Neural cell (in vitro differentiated cells): ENCODE measurements around the gene SLC45A1. TPM values are rescaled to one million over a fixed set of nuclear protein-coding genes. Genes with fewer than 3 reads are reported as not detected.

Experiments
- H2AFZ ChIP-seq: fragments of 200-600, 300-800 bp; sonication (generic), shearing (Covaris generic); 2 replicates; pipeline ENCODE4 v1.6.0; 2014; ENCODE audit warnings: low read depth, mild to moderate bottlenecking, antibody characterized with exemption, low read length, moderate library complexity
- H3F3A ChIP-seq: fragments of 200-600 bp; shearing (Covaris generic); 2 replicates; pipeline ENCODE4 v1.6.1; 2016; ENCODE audit warnings: mild to moderate bottlenecking, moderate library complexity, mixed read lengths, antibody characterized with exemption, low read length; ENCODE audit not compliant: insufficient read depth, poor library complexity, severe bottlenecking
- H3K27ac ChIP-seq: fragments of 200-600, 300-800 bp; sonication (generic), shearing (Covaris generic); 2 replicates; pipeline ENCODE4 v1.5.1; 2014; ENCODE audit warnings: mild to moderate bottlenecking, low read length, moderate library complexity
- H3K27me3 ChIP-seq: fragments of 300-800, 200-600 bp; sonication (generic), shearing (Covaris generic); 2 replicates; pipeline ENCODE4 v1.6.0; 2014; ENCODE audit warnings: mild to moderate bottlenecking, low read depth, low read length, moderate library complexity; ENCODE audit not compliant: insufficient read depth
- H3K36me3 ChIP-seq: fragments of 300-800, 200-600 bp; sonication (generic), shearing (Covaris generic); 2 replicates; pipeline ENCODE4 v1.5.1; 2014; ENCODE audit warnings: mild to moderate bottlenecking, antibody characterized with exemption, low read length, moderate library complexity; ENCODE audit not compliant: insufficient read depth
- H3K4me2 ChIP-seq: fragments of 300-800, 200-600 bp; sonication (generic), shearing (Covaris generic); 2 replicates; pipeline ENCODE4 v1.6.0; 2014; ENCODE audit warnings: mild to moderate bottlenecking, low read length
- H3K4me3 ChIP-seq: fragments of 300-800, 200-600 bp; sonication (generic), shearing (Covaris generic); 2 replicates; pipeline ENCODE4 v1.5.1; 2014; ENCODE audit warnings: mild to moderate bottlenecking, low read length, moderate library complexity
- H3K79me2 ChIP-seq: fragments of 200-600 bp; shearing (Covaris generic); replicated peaks from 2 replicates; pipeline ENCODE4 v1.6.0; 2014; ENCODE audit warnings: mild to moderate bottlenecking, low read length, moderate library complexity; ENCODE audit not compliant: insufficient read depth
- H3K9ac ChIP-seq: fragments of 300-800, 200-600 bp; sonication (generic), shearing (Covaris generic); 2 replicates; pipeline ENCODE4 v1.6.1; 2016; ENCODE audit warnings: mild to moderate bottlenecking, low read length, mixed read lengths
- H3K9me2 ChIP-seq: fragments of 200-600 bp; shearing (Covaris generic); 2 replicates; pipeline ENCODE4 v1.6.1; 2016; ENCODE audit warnings: mild to moderate bottlenecking, low read length, mixed read lengths; ENCODE audit not compliant: insufficient read depth
- H3K9me3 ChIP-seq: fragments of 200-600, 300-800 bp; sonication (generic), shearing (Covaris generic); 2 replicates; pipeline ENCODE4 v1.6.1; 2016; ENCODE audit warnings: mild to moderate bottlenecking, mixed run types, low read length, moderate library complexity, mixed read lengths
- H4K20me1 ChIP-seq: fragments of 200-600 bp; shearing (Covaris generic); 2 replicates; pipeline ENCODE4 v1.6.1; 2016; ENCODE audit warnings: mild to moderate bottlenecking, mixed run types; ENCODE audit not compliant: insufficient read depth
- CTCF ChIP-seq: fragments of 450-650 bp; IDR thresholded peaks from 2 replicates; pipeline ENCODE4 v1.5.1; 2014; ENCODE audit warnings: antibody characterized with exemption, mild to moderate bottlenecking, moderate library complexity; ENCODE audit not compliant: poor library complexity, severe bottlenecking
- EP300 ChIP-seq: fragments of 450-650 bp; conservative IDR thresholded peaks from 2 replicates; pipeline ENCODE4 v1.6.1; 2014; ENCODE audit warnings: antibody characterized with exemption, mild to moderate bottlenecking, moderate library complexity; ENCODE audit not compliant: poor library complexity, severe bottlenecking
- EZH2 ChIP-seq: fragments of 200-600, 300-800 bp; shearing (Covaris generic), sonication (generic); IDR thresholded peaks from 2 replicates; pipeline ENCODE4 v1.6.1; 2014; ENCODE audit warnings: antibody characterized with exemption, low read length, borderline replicate concordance, mild to moderate bottlenecking; ENCODE audit not compliant: insufficient read depth, poor library complexity, severe bottlenecking
- MXI1 ChIP-seq: fragments of 450-650 bp; conservative IDR thresholded peaks from 2 replicates; pipeline ENCODE4 v1.6.1; 2014; ENCODE audit warnings: antibody characterized with exemption, mild to moderate bottlenecking; ENCODE audit not compliant: poor library complexity, severe bottlenecking
- POLR2AphosphoS5 ChIP-seq: IDR thresholded peaks from 2 replicates; pipeline ENCODE4 v1.6.1; 2012
- RAD21 ChIP-seq: fragments of 450-650 bp; conservative IDR thresholded peaks from 2 replicates; pipeline ENCODE4 v1.6.1; 2014; ENCODE audit warnings: antibody characterized with exemption, mild to moderate bottlenecking, moderate library complexity
- REST ChIP-seq: IDR thresholded peaks from 2 replicates; pipeline ENCODE4 v1.6.1; 2012; ENCODE audit warnings: borderline replicate concordance
- SMC3 ChIP-seq: fragments of 450-650 bp; conservative IDR thresholded peaks from 2 replicates; pipeline ENCODE4 v1.6.1; 2014; ENCODE audit warnings: antibody characterized with exemption, mild to moderate bottlenecking, moderate library complexity; ENCODE audit not compliant: poor library complexity
- TAF1 ChIP-seq: IDR thresholded peaks from 2 replicates; pipeline ENCODE4 v1.6.1; 2012; ENCODE audit warnings: low read depth
- polyA plus RNA-seq: library from polyadenylated mRNA; depleted of rRNA; stranded (reverse); fragments of >200 nt; gene quantifications from 2 replicates; pipeline ENCODE4 v1.2.3, GENCODE V29; 2014

SLC45A1 gene
- polyA plus RNA-seq, 1 donor from 2014 or later: 7.1 TPM

GRCh38 chr1:8294170-8294697 lies 23.7 kb upstream of the SLC45A1 start:
- Histone ChIP-seq H4K20me1 (no peaks in the 10 kb centered on the region), H3K9ac (no peak overlapping the region), H3K27ac (no peak overlapping the region), H3K4me3 (no peak overlapping the region), H3K36me3 (no peaks in the 10 kb centered on the region), H3K79me2 (no peaks in the 10 kb centered on the region), H3K9me2 (no peaks in the 10 kb centered on the region), H3F3A (no peaks in the 10 kb centered on the region), H3K27me3 (no peaks in the 10 kb centered on the region), H3K4me2 (no peak overlapping the region), H3K9me3 (no peaks in the 10 kb centered on the region), H2AFZ (no peak overlapping the region)
- TF ChIP-seq EP300 (no peak), MXI1 (no peak), REST (no peak), RAD21 (no peak), SMC3 (no peak), CTCF (no peak), POLR2AphosphoS5 (no peak), EZH2 (no peak), TAF1 (no peak)

DNA sequence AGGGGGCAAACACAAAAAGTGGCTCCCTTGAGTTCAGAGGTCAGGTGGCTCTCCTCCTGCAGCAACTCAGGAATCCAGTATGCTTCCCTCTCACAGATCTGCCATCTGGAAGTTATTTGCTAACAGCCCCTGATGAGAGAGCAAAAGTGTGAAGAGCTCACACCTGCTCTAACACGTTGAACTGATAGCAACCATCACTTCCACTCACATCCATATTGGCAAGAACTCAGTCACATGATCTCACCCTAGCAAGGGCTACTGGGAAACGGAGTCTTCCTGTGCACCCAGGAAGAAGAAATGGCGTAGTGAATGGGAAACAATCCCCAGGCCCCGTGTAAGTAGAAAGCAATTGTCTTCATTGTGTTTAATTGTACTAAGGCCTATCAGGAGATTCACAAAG lies 20.7 kb upstream of the SLC45A1 start:
- no peaks in the 10 kb centered on the region for H3F3A ChIP-seq
- H3K9ac ChIP-seq: no peak overlapping the region
- no peak for TF ChIP-seq CTCF
- TF ChIP-seq POLR2AphosphoS5: no peak
- TF ChIP-seq RAD21: no peak
- no peak for TF ChIP-seq EZH2
- no peaks in the 10 kb centered on the region for H3K9me3 ChIP-seq
- no peaks in the 10 kb centered on the region for H3K36me3 ChIP-seq
- no peak overlapping the region for H3K4me2 ChIP-seq
- H4K20me1 ChIP-seq: no peaks in the 10 kb centered on the region
- no peak overlapping the region for H3K4me3 ChIP-seq
- no peak overlapping the region for H3K27ac ChIP-seq
- H3K9me2 ChIP-seq: no peaks in the 10 kb centered on the region
- no peaks in the 10 kb centered on the region for H3K79me2 ChIP-seq
- H3K27me3 ChIP-seq: no peaks in the 10 kb centered on the region
- no peak overlapping the region for H2AFZ ChIP-seq
